Cardiac fibroblast (primary cell): Measurements from ENCODE around the gene C17orf100.

Source experiments
- DNase-seq, 2 donors: peaks; one replicate each; pipeline versions ENCODE4 v3.0.0 to v3.0.0-alpha.2; 2010; ENCODE audit warnings: low read depth in 2 of 2
- H3K4me3 ChIP-seq, 2 donors: replicated peaks in 1 of 2; 1 replicate in 1 of 2; 2 replicates in 1 of 2; pipeline ENCODE4 v1.5.1; 2011; ENCODE audit warnings: low read depth in 2 of 2, low read length in 2 of 2, mild to moderate bottlenecking in 2 of 2, moderate library complexity in 1 of 2
- CTCF ChIP-seq: IDR thresholded peaks from one replicate; pipeline ENCODE4 v1.5.1; 2011; ENCODE audit warnings: low read depth, mild to moderate bottlenecking, low read length, inconsistent platforms

Gene C17orf100

GRCh38 chr17:6669479-6670212 is 18.1 kb downstream of the C17orf100 start:
- no peak for TF ChIP-seq CTCF
- H3K4me3 ChIP-seq: no peak overlapping the region
- DNase-seq: no peak

- TF ChIP-seq CTCF: no peak
- DNase-seq: no peak
- H3K4me3 ChIP-seq: no peak overlapping the region
Measured at GRCh38 chr17:6670571-6670970, 19.0 kb downstream of the C17orf100 start.

GRCh38 chr17:6670999-6671398 is 19.4 kb downstream of the C17orf100 start:
- DNase-seq: no peak
- no peak for TF ChIP-seq CTCF
- H3K4me3 ChIP-seq: no peak overlapping the region

GRCh38 chr17:6671431-6671830 is 19.9 kb downstream of the C17orf100 start:
- no peak for DNase-seq
- TF ChIP-seq CTCF: no peak
- no peak overlapping the region for H3K4me3 ChIP-seq

GRCh38 chr17:6674586-6674985 is 23.0 kb downstream of the C17orf100 start:
- no peak for TF ChIP-seq CTCF
- no peak overlapping the region for H3K4me3 ChIP-seq
- no peak for DNase-seq

GRCh38 chr17:6675201-6675825 is 23.8 kb downstream of the C17orf100 start:
- no peak for TF ChIP-seq CTCF
- DNase-seq: no peak
- no peak overlapping the region for H3K4me3 ChIP-seq
